ENCODE data around the gene CARS2.

- no peak for TF ChIP-seq EZH2 (IDR thresholded peaks at IDR 0.05; ENCODE audit: borderline replicate concordance, low read depth, low read length, severe bottlenecking)
- TF ChIP-seq, protein P1, sequence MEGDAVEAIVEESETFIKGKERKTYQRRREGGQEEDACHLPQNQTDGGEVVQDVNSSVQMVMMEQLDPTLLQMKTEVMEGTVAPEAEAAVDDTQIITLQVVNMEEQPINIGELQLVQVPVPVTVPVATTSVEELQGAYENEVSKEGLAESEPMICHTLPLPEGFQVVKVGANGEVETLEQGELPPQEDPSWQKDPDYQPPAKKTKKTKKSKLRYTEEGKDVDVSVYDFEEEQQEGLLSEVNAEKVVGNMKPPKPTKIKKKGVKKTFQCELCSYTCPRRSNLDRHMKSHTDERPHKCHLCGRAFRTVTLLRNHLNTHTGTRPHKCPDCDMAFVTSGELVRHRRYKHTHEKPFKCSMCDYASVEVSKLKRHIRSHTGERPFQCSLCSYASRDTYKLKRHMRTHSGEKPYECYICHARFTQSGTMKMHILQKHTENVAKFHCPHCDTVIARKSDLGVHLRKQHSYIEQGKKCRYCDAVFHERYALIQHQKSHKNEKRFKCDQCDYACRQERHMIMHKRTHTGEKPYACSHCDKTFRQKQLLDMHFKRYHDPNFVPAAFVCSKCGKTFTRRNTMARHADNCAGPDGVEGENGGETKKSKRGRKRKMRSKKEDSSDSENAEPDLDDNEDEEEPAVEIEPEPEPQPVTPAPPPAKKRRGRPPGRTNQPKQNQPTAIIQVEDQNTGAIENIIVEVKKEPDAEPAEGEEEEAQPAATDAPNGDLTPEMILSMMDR (IDR thresholded peaks at IDR 0.05; ENCODE audit: borderline replicate concordance, extremely low read depth, low read length, poor library complexity, severe bottlenecking), result no peak
These were observed 3.1 kb downstream of the CARS2 start for GRCh38 chr13:110702591-110703526.

All from DND-41 (cell line).